HS-5 (cell line): ENCODE data around the gene ABI3BP.

Source experiments
- DNase-seq: peaks from one replicate; pipeline ENCODE4 v3.0.0-alpha.2; 2012; ENCODE audit warnings: low read depth

The ABI3BP gene

GRCh38 chr3:100891827-100892226 lies 101.4 kb downstream of the ABI3BP start:
- no peak for DNase-seq

GRCh38 chr3:100891033-100891432 lies 102.2 kb downstream of the ABI3BP start:
- DNase-seq: no peak

- DNase-seq: no peak
Measured at GRCh38 chr3:100888881-100889280, 104.3 kb downstream of the ABI3BP start.

- peak; percentile 84 for DNase-seq
Measured at GRCh38 chr3:100882571-100882984, 110.6 kb downstream of the ABI3BP start.

GRCh38 chr3:100880845-100881244 lies 112.4 kb downstream of the ABI3BP start:
- no peak for DNase-seq

GRCh38 chr3:100880072-100880471 lies 113.1 kb downstream of the ABI3BP start:
- DNase-seq: no peak

- DNase-seq: no peak
Measured at GRCh38 chr3:100879195-100879810, 113.9 kb downstream of the ABI3BP start.

GRCh38 chr3:100877286-100877685 lies 115.9 kb downstream of the ABI3BP start:
- DNase-seq: no peak

- DNase-seq: peak; percentile 82
Measured at GRCh38 chr3:100875239-100875638, 118.0 kb downstream of the ABI3BP start.

GRCh38 chr3:100873611-100874010 lies 119.6 kb downstream of the ABI3BP start:
- no peak for DNase-seq

GRCh38 chr3:100871306-100871705 lies 121.9 kb downstream of the ABI3BP start:
- no peak for DNase-seq

- DNase-seq: no peak
Measured at GRCh38 chr3:100869787-100870186, 123.4 kb downstream of the ABI3BP start.

- DNase-seq: no peak
Measured at GRCh38 chr3:100868894-100869293, 124.3 kb downstream of the ABI3BP start.

- DNase-seq: no peak
Measured at GRCh38 chr3:100868096-100868495, 125.1 kb downstream of the ABI3BP start.

GRCh38 chr3:100865442-100865841 lies 127.8 kb downstream of the ABI3BP start:
- no peak for DNase-seq

GRCh38 chr3:100864471-100865250 lies 128.6 kb downstream of the ABI3BP start:
- DNase-seq: no peak

- no peak for DNase-seq
Measured at GRCh38 chr3:100857863-100858262, 135.4 kb downstream of the ABI3BP start.

- no peak for DNase-seq
Measured at GRCh38 chr3:100856821-100857220, 136.4 kb downstream of the ABI3BP start.

GRCh38 chr3:100852840-100853239 lies 140.4 kb downstream of the ABI3BP start:
- DNase-seq: no peak

GRCh38 chr3:100850701-100851100 lies 142.5 kb downstream of the ABI3BP start:
- DNase-seq: no peak

GRCh38 chr3:100850156-100850555 lies 143.1 kb downstream of the ABI3BP start:
- DNase-seq: no peak

GRCh38 chr3:100844063-100844936 lies 148.9 kb downstream of the ABI3BP start:
- DNase-seq: no peak

- no peak for DNase-seq
Measured at GRCh38 chr3:100838157-100838556, 155.1 kb downstream of the ABI3BP start.
